ENCODE measurements around the gene CA11.
"Not testable (repeated sequence)": the region's sequence is repeated elsewhere in the genome, so short reads cannot be mapped to it uniquely, and the experiment has no call there.

The CA11 gene

DNA sequence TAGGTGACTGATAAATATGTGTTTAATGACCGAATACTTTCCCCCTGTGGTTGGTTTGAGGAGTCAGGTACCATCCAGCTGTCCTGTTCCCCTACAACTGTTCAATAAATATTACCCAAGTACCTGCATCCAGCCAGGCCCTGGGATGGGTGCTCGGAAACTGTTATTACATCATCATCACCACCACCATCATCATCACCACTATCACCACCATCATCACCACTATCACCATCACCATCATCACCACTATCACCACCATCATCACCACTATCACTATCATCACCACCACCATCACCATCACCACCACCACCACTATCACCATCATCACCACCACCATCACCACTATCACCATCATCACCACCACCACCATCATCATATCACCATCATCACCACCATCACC lies 22.8 kb upstream of the CA11 start:
- no peak for DNase-seq

DNA sequence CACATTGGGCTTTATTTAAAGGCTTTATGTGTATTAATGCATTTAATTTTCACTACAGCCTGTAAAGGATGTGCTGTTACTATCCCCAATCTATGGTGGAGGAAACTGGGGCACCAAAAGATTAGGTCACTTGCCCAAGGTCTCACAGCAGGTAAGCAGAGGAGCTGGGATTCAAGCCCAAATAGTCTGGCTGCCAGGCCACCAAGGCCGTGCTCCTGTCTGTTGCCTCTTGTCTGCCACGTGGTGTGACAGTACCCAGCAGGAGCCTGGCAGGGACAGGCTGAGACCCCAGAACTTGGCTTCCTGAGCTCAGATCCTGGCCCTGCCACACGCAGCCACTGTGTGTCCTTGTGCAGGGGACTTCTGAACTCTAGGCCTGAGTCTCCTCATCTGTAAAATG lies 22.3 kb upstream of the CA11 start:
- no peak for DNase-seq

DNA sequence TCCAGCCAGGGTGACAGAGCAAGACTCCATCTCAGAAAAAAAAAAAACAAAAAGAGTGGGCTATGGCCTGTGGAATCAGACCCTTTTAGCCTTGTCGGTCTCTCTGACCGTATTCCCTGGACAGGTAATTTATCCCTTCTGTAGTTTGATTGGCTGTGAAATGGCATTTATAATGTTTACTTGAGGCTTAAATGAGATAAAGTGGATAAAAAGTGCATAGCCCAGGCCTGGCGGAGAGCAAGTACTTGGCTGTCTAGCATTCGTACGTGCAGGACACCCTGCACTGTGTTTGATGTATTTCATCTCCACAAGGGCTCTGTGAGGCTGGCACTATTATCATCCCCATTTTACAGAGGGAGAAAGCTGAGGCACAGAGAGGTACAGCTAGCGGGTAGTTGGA lies 19.8 kb upstream of the CA11 start:
- DNase-seq: no peak

DNA sequence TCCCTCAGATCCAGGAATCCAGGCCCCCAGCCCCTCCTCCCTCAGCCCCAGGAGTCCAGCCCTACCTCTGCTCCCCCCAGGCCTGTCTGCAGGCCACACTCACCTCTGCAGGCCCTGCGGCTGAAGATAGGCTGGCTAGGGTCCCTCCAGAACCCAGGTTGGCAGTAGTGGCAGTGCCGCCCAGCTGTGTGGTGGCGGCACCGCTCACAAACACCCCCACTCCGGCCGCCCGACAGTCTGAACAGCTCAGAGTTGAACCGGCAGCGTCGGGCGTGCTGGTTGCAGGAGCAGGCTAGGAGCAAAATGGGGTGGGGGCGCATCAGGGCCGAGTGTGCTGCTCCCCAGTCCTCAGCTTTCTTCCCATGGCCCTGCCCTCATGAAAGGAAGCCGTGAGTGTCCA lies 18.5 kb upstream of the CA11 start:
- no peak for DNase-seq

DNA sequence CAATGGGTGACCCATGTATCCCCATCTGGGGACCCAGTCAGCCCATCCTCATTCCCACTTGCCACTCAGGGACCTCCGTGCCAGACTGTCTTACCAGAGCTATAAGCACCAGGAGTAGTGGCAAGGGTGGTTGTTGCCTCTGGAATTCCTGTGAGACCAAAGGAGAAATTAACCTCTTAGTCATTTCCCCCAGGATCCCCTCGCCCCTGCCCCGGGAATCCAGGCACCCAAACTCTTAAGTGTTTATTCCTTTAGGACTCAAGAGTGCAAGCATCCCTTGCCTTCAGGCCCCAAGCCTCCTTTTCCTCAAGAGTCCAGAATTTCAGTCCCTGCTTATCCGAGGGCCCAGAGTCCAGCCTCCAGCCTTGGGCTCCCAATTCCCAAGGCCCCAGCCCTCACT lies 17.7 kb upstream of the CA11 start:
- DNase-seq: no peak

DNA sequence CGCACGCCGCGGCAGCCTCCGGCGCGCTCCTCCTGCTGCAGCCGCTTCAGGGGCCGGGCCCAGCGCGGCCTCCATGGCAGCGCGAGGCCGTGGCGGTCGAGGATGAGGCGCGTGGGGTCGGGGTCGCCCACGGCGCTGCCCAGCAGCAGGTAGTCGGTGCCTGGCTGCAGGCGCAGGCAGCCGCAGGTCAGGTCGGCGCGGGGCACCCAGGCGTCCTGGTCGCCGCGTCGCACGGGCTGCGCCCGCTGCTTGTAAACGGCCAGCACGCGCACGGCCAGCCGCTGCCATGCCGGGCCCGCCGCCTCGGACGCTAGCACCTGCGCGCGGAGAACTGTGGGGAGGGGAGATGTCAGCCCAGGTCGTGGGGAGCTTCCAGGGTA lies 15.7 kb upstream of the CA11 start:
- no peak for DNase-seq

DNA sequence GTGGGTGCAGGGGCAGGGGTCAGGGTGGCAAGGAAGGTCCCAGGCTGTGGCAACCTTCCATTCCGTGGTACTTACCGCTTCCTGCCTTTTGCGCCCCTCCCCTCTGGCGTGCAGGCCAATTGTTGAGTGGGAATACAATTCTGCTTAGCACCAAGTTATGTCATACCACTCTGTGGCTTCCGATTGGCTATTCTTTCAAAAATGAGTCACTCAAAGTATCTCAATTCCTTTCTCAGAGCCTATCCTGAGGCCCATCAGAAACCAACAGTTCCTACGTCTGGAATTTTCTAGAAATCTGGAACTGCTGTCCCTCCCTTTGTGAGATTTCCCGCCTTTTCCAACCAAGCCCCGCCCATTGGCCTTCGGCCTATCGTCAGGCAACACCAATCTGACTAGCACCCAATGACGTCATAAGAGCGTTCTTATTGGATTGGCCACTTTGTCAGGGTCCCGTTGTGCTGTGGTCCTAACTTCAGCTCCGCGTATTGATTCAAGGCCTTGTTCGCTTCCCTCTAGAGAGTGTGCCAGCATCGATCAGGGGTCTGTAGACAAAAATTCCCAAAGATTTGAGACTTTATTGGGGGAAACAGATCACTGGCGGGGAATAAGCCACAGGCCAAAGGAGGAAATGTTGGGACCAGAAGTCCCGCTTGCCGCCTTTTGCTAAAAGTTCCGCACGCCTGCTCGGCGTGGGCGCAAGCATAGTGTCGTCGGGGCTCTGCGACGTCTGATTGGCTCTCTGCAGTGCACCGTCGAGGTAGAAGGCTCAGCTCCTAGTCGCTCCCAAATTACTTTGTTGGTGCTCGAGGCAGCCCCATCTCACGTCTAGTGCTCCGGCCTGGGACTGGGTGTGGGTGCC lies 15.1 kb upstream of the CA11 start:
- peak; percentile 84 for DNase-seq

DNA sequence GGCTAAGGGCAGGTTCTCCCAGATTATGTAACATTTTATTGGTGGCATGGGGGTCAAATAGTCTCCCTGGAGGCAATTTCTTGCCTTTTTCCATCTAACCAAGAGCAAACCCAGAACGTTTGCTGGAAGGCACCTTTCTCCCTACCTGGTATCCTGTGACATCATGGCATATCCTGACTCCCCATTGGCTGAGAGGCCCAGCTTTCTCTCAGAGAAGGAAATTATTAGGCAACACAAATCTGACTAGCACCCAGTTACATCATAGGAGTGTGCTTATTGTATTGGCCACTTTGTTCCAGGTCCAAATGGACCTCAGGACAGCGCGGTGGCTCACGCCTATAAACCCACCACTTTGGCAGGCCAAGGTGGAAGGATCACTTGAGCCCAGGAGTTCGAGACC lies 13.8 kb upstream of the CA11 start:
- peak; percentile 27 for DNase-seq

DNA sequence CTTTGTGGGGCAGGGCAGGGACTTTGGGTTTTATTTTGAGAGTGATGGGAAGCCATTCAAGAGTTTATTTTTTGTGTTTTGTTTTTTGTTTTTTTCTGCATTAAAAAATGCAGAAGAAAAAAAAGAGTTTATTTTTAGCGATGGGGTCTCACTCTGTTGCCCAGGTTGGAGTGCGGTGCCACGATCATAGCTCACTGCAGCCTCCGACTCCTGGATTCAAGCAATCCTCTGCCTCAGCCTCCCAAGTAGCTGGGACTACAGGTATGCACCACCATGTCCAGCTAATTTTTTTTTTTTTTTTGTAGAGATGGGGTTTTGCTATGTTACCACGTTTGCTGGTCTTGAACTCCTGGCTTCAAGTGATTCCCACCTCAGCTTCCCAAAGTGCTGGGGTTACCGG lies 12.5 kb upstream of the CA11 start:
- no peak for DNase-seq

DNA sequence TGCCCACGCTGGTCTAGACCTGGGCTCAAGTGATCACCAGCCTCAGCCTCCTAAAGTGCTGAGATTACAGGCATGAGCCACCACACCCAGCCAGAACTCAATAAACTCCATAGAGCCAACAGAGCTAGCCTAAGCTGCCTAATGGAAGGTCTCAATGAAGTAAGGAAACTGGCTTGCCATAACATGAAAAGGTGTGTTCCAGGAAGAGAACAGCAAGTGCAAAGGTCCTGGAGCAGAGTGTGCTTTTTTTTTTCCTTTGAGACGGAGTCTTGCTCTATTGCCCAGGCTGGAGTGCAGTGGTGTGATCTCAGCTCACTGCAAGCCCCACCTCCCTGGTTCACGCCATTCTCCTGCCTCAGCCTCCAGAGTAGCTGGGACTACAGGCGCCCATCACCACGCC lies 11.8 kb upstream of the CA11 start:
- not testable (repeated sequence) for DNase-seq

DNA sequence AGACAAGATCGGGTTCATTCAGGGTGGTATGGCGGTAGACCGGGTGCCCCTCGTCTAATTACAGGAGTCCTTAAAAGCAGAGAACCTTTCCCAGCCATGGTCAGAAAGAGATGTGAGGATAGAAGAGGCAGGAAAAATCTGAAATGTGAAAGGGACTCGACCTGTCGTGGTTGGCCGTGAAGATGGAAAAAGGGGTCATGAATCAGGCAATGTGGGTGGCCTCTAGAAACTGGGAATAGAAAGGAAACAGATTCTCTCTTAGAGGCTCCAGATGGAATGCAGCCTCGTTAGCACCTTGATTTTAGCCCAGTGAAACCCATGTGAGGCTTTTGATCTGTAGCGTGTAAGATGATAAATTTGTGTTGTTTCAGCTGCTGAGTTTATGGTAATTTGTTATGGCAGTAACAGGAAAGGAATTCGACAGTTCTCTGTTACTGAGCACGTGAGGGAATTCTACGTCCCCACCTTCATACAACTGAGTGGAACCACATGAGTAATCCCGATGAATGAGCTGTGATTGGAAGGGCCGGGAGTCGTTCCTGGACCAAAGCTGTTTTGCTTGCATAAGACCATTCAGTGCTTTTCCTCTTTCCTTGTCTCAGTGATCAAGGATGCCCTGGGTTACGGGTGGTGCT lies 11.0 kb upstream of the CA11 start:
- DNase-seq: no peak

DNA sequence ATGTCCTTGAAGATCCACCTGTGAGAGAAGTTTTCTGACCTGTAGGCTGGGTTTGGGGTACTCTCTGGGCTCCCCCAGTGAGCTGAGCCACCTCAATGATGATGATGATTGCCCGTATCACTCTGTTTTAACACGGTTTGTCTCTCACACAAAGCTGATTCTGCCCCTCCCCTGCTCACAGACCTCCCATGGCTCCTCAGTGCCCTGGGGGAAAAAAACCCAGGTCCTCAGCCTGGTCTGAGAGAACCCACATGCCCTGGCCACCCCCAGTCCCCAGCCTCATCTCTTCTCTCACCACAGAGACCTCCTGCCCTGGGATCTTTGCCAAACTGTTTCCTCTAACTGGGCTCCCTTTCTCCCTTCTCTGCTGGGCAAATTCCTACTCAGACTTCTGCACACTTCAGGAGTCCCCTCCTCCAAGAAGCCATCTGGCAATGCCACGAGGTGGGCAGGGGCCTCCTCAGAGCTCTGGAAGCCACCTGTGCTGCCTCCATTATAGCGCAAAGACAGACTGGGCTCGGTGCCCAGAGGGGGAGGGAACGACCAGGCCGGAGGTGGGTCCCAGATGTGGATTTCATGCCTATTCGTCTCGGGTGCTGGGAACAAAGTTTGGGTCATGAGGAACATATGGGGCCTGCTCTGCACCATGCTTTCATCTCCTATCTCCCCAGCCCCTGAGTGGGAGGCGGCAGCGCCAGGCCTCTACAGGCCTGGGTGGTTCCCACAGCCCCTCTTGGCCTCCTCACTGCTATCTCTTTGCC lies 8.5 kb upstream of the CA11 start:
- DNase-seq: no peak

DNA sequence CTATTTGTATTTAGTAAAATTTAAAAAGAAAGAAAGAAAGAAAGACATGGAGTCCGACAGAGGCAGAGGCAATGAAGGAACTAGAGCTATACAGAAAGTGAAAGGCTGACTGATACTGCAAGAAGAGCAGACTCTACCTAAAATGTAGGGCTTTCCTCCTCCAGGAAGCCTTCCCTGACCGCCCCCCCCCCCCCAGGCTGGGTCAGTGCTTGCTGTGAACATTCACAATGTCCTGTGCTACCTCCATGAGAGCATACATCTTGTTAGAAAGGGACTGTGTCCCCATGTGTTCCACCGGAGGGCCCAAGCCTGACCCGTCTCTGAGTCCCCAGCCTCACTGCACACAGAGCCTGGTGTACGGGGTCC lies 5.7 kb upstream of the CA11 start:
- DNase-seq: no peak

DNA sequence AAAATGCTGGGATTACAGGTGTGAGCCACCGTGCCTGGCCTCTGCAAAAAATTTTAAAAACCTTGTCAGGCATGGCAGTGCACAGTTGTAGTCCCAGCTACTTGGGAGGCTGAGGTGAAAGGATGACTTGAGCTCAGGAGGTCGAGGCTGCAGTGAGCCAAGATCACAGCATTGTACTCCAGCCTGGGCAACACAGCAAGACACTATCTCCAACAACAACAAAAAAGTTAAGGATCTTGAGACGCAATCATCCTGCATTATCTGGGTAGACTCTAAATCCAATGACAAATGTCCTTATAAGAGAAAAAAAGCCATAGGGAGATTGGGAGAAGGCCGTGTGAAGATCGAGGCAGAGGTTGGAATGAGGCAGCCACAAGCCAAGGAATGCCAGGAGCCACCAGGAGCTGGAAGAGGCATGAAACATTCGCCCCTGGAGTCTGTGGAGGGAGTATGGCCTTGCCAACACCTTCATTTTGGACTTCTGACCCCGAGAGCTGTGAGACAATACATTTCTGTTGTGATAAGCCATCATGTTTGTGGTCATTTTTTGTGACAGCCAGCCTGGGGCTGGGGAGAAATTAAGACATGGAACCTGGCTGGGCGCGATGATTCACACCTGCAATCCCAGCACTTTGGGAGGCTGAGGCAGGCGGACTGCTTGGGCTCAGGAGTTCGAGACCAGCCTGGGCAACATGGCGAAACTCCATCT lies 5.1 kb upstream of the CA11 start:
- DNase-seq: no peak

DNA sequence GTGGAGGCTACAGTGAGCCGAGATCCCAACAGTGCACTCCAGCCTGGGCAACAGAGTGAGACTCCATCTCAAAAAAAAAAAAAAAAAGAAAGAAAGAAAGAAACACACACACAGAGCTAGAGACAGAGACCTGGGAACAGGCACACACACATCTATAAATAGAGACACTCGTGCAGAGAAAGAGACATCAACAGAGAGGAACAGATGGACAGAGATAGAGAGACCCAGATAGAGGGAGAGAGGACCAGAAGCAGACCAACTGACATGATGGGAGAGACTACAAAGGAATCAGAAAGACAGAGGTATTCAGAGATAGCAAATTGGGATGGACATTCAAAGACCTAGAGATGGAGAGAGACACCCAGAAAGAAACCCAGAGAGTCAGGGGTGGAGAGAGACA lies 2.1 kb upstream of the CA11 start:
- DNase-seq: no peak

DNA sequence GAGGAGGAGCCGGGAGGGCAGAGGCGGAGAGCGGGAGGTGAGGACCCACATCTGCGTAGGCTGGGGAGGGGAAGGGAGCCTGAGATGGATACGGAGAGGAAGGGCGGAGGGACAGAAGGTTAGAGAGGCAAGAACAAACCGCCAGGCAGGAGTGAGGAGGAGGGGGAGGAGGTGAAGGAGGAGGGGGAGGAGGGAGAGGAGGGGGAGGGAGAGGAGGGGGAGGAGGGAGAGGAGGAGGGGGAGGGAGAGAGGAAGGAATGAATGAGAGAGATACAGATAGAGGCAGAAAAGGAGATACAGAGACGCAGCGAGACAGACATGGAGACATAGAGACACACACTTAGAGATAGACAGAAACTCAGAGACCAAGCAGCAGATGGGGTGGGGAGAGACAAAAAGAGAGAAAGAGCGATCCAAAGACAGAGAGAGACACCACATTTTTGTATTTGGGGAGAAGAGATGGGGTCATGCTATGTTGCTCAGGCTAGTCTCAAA lies 782 bp upstream of the CA11 start:
- DNase-seq: no peak

DNA sequence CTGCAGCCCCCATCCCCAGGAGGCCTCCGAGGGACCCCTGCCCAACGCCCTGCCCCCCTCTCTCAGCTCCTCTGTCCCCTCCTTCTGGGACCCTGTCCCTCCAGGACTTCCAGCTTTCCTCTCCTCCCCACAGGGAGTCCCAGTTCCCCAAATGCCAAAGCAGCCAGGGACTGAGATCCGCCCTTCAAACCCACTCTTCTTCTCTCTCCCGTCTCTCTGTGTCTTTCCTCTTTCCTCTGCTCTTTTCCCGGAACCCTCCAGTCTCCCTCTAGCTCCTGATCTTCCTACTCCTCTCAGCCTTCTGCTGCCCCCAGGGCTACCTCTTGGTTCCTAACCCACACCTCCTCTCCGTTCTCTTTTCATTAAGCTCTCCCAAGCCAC lies 377 bp downstream of the CA11 start:
- DNase-seq: no peak

DNA sequence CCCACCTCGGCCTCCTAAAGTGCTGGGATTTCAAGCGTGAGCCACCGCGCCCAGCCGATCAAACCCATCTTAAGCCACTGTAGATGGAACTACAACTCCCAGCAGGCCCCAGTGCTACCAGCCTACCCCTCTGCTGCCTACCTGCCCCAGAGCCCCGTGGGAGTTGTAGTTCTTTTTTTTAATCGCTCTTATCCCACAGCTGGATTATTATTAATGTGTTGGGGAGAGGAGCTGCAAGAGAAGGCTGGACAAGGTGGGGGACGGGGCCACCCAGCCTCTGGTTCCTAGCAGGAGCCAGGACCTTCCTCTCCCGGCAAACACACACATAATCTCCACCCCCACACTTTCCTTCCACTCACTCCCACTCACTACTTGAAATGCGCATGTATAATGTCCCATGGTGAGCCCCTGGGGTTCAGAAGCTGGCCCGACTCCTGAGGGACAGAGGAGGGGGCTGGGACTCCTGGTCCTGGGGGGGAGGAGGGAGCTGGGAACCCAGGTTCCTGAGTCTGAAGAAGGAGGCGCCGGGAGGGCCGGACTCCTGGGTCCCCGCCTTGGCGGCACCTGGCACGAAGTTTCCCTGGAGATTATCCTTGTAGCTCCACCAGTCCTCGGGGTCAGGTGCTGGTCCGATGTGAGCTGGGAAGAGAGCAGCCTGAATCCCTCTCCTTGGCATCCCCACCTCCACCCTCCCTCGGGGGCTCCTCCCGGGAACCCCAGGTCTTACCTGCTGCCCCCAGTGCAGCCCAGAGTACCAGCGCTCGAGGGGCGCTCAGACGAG lies 958 bp downstream of the CA11 start:
- DNase-seq: peak; percentile 76

DNA sequence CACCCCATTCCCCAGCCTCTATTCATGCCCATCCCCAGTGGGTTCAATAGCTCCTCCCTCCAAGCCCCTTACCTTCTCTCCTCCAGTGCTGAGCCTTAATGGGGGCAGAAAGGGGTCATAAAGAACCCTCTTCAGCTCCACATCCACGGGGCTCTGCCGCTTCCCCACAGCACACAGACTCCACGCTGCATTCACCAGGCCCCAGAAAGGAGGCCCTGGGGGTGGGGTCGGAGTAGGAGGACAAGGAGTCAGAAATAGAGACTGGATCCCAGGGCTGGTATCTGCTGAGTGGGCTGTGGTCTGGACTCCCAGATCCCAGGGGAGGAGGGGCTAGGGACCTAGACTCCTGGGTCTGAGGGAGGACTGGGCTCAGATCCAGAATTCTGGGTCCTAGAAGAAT lies 1.6 kb downstream of the CA11 start:
- DNase-seq: no peak

DNA sequence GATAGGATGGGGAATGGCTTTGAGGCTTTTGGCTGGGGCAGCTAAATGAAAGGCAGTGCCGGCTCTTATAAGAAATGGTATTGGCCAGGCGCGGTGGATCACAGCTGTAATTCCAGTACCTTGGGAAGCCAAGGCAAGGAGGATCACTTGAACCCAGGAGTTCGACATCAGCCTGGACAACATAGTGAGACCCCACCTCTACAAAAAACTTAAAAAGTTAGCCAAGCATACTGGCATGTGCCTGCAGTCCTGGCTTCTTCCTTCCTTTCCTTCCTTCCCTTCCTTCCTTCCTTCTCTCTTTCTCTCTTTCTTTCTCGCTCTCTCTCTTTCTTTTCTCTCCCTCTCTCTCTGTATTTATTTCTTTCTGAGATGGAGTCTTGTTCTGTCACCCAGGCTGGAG lies 3.1 kb downstream of the CA11 start:
- no peak for DNase-seq

DNA sequence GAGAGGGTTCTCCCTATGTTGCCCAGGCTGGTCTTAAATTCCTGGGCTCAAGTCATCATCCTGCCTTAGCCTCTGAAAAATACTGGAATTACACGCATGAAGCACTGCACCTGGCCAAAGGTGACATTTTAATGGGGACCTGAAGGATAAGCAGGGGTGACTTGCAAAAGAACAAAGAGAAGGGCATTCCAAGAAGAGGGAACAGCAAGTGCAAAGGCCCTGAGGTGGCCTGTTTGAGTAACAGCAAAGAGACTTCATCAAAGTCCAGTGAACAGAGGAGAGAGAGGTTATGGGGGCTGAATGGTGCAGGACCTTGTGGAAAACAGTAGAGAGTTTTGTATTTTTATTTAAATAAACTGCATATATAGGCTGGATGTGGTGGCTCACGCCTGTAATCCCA lies 4.1 kb downstream of the CA11 start:
- DNase-seq: no peak
